HL-60 (cell line): Measurements from ENCODE around the gene GP2.

ENCODE experiments used
- CTCF ChIP-seq: IDR thresholded peaks from one replicate; pipeline ENCODE4 v1.5.1; 2011; ENCODE audit warnings: low read length, control low read depth, inconsistent platforms; ENCODE audit not compliant: insufficient read depth
- POLR2AphosphoS5 ChIP-seq: IDR thresholded peaks from 2 replicates; pipeline ENCODE4 v1.6.1; 2012; ENCODE audit warnings: low read depth

DNA sequence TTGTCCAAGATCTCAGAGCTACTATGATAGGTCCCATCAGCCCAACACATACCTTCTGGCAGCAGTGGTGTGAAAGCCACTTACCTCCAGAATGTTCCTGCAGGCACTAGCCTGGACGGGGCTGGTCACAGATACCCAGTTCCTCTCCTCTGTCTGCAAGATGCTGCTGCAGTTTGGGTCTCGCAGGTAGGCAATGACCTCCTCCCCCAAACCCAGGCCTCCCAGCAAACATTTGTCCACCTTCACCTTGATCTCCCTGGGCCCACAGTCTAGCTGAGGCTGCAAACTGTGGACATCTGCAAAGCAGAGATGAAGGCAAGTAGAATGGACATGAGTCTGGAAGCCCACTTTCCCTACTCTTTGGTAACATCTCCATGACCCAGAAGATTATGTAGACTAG lies 7.1 kb downstream of the GP2 start:
- TF ChIP-seq CTCF (no peak), POLR2AphosphoS5 (no peak)
